OCI-LY3 (cell line): Measurements from ENCODE around the gene PIGX.

Experiments used
- H2AFZ ChIP-seq: fragments of 200-600, 300-600 bp; shearing (Covaris generic); 2 replicates; pipeline ENCODE4 v1.6.0; 2014; ENCODE audit warnings: antibody characterized with exemption, low read depth, low read length
- H3K27ac ChIP-seq: fragments of 200-600, 300-600 bp; sonication (generic); 2 replicates; pipeline ENCODE4 v1.5.1; 2014; ENCODE audit warnings: mild to moderate bottlenecking, low read length, moderate library complexity, mixed read lengths
- H3K27me3 ChIP-seq: fragments of 200-600, 300-600 bp; sonication (generic); 2 replicates; pipeline ENCODE4 v1.6.1; 2014; ENCODE audit warnings: low read depth, low read length, mixed read lengths
- H3K36me3 ChIP-seq: fragments of 200-600, 300-600 bp; sonication (generic); replicated peaks from 2 replicates; pipeline ENCODE3; 2014; ENCODE audit warnings: low read depth, low read length, mixed read lengths
- H3K4me1 ChIP-seq: fragments of 300-600, 200-600 bp; sonication (generic); 2 replicates; pipeline ENCODE4 v1.6.1; 2014; ENCODE audit warnings: low read length, mixed read lengths
- H3K4me2 ChIP-seq: fragments of 200-600, 300-600 bp; sonication (generic); 2 replicates; pipeline ENCODE4 v1.6.1; 2014; ENCODE audit warnings: low read length, mixed read lengths
- H3K4me3 ChIP-seq: fragments of 300-600, 200-600 bp; sonication (generic); 2 replicates; pipeline ENCODE4 v1.5.1; 2014; ENCODE audit warnings: antibody characterized with exemption, mild to moderate bottlenecking, low read length, moderate library complexity
- H3K79me2 ChIP-seq: fragments of 300-600, 200-600 bp; shearing (Covaris generic); 2 replicates; pipeline ENCODE4 v1.6.1; 2014; ENCODE audit warnings: mild to moderate bottlenecking, low read length, mixed read lengths
- H3K9ac ChIP-seq: fragments of 300-600, 200-600 bp; shearing (Covaris generic); 2 replicates; pipeline ENCODE4 v1.6.0; 2014; ENCODE audit warnings: mild to moderate bottlenecking, low read length, moderate library complexity
- H3K9me3 ChIP-seq: fragments of 200-600, 300-600 bp; shearing (Covaris generic); 2 replicates; pipeline ENCODE4 v1.6.1; 2014; ENCODE audit warnings: low read length, mixed read lengths; ENCODE audit not compliant: insufficient read depth
- H4K20me1 ChIP-seq: fragments of 200-600, 300-600 bp; sonication (generic); 2 replicates; pipeline ENCODE4 v1.6.1; 2016; ENCODE audit warnings: low read length, mixed read lengths; ENCODE audit not compliant: insufficient read depth
- CTCF ChIP-seq: fragments of 200-600, 300-600 bp; sonication (generic); IDR thresholded peaks from 2 replicates; pipeline ENCODE4 v1.5.1; 2014; ENCODE audit warnings: antibody characterized with exemption, low read length, low read depth
- EZH2phosphoT487 ChIP-seq: fragments of 200-600 bp; shearing (Covaris generic); IDR thresholded peaks from 2 replicates; pipeline ENCODE4 v1.6.1; 2018; ENCODE audit warnings: antibody characterized with exemption, mixed run types, low read depth

The PIGX gene

GRCh38 chr3:196735751-196736150 is 23.6 kb downstream of the PIGX start:
- no peak overlapping the region for H3K9ac ChIP-seq
- H4K20me1 ChIP-seq = peaks cover 2% of the 10 kb centered on the region; the same call in 1 of the 2 replicates
- TF ChIP-seq EZH2phosphoT487 (no peak), CTCF (no peak)
- peaks cover 10% of the 10 kb centered on the region for H3K79me2 ChIP-seq
- H3K9me3 ChIP-seq = no peaks in the 10 kb centered on the region
- H3K4me1 ChIP-seq = no peaks in the 10 kb centered on the region
- no peaks in the 10 kb centered on the region for H3K27me3 ChIP-seq
- no peak overlapping the region for H3K27ac ChIP-seq
- no peak overlapping the region for H3K4me3 ChIP-seq
- no peak overlapping the region for H2AFZ ChIP-seq
- no peak overlapping the region for H3K4me2 ChIP-seq
- peaks cover 18% of the 10 kb centered on the region for H3K36me3 ChIP-seq

DNA sequence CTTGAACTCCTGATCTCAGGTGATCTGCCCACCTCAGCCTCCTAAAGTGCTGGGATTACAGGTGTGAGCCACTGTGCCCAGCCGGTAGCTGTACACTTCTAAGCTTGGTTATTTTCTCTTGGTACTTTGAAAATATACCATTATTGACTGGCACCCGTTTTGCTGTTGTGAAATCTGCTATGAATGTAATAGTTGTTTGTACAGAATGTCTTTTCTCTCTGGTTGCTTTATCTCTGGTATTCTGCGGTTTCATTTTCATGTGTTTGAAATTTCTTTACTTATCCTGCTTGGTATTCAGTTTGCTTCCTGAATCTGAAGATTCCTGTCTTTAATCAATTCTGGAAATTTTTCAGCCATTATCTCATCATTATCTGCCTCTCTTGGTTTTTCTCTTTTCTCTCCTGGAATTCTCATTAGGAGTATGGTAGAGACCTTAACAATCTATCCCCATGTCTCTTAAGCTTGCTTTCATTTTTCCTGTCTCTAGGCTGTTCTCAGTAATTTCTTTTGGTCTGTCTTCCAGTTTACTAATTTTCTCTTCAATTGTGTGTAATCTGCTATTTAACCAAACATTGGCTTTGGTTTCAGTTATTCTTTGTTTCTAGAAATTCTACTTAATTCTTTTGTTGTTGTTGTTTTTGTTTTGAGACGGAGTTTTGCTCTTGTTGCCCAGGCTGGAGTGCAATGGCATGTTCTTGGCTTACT is 24.6 kb downstream of the PIGX start:
- TF ChIP-seq CTCF = no peak
- TF ChIP-seq EZH2phosphoT487 = no peak
- Histone ChIP-seq H3K4me3 (no peak overlapping the region), H3K9me3 (no peaks in the 10 kb centered on the region)

DNA sequence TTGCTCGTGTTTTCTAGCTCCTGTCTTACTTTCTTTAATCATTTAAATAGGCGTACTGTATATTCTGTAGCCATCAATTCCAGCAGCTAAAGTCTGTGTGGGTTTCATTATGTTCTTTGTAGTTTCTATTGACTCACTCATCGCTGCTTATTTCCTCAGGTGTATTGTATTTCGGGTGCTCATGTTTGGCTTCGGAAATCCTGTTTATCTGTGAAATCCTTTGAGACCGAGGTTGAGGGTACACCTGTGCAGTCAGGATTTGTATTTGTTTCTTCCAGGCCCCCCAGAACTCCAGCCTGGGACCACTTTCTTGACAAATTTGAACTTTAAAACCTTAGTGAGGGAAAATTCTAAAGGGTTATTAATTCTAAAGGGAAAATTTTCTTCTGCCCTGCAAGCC is 25.5 kb downstream of the PIGX start:
- Histone ChIP-seq H3K79me2 (peaks cover 29% of the 10 kb centered on the region), H3K4me3 (no peak overlapping the region), H2AFZ (no peak overlapping the region), H3K27ac (no peak overlapping the region), H3K9ac (no peak overlapping the region), H3K27me3 (no peaks in the 10 kb centered on the region), H3K4me1 (peaks cover 10% of the 10 kb centered on the region), H3K36me3 (peaks cover 16% of the 10 kb centered on the region), H3K4me2 (no peak overlapping the region), H3K9me3 (no peaks in the 10 kb centered on the region), H4K20me1 (peaks cover 21% of the 10 kb centered on the region)
- no peak for TF ChIP-seq CTCF
- TF ChIP-seq EZH2phosphoT487 = no peak

More for the DNA sequence above, 24.6 kb downstream of the PIGX start:
- H3K27ac ChIP-seq = no peak overlapping the region
- H2AFZ ChIP-seq = no peak overlapping the region
- H3K4me2 ChIP-seq = no peak overlapping the region
- H4K20me1 ChIP-seq = peaks cover 12% of the 10 kb centered on the region
- no peak overlapping the region for H3K9ac ChIP-seq
- no peaks in the 10 kb centered on the region for H3K27me3 ChIP-seq
- H3K4me1 ChIP-seq = peaks cover 5% of the 10 kb centered on the region
- peaks cover 16% of the 10 kb centered on the region for H3K36me3 ChIP-seq
- peaks cover 20% of the 10 kb centered on the region for H3K79me2 ChIP-seq

- TF ChIP-seq EZH2phosphoT487 (no peak), CTCF (no peak)
- peaks cover 39% of the 10 kb centered on the region for H4K20me1 ChIP-seq
- H3K9me3 ChIP-seq = no peaks in the 10 kb centered on the region
- H3K27me3 ChIP-seq = no peaks in the 10 kb centered on the region
- peaks cover 12% of the 10 kb centered on the region for H3K36me3 ChIP-seq
- H3K9ac ChIP-seq = peak within 1 kb of the TSS; percentile 95
- peaks cover 15% of the 10 kb centered on the region for H3K4me1 ChIP-seq
- H3K4me2 ChIP-seq = peak within 1 kb of the TSS; percentile 87
- peak within 1 kb of the TSS; percentile 96 for H3K4me3 ChIP-seq
- H3K79me2 ChIP-seq = peaks cover 51% of the 10 kb centered on the region
- peak within 1 kb of the TSS; percentile 86 for H3K27ac ChIP-seq
- H2AFZ ChIP-seq = no peak within 1 kb of the TSS
These were observed 27.7 kb downstream of the PIGX start, which contains the start of gene PAK2 for GRCh38 chr3:196739671-196740480. TSS of gene PAK2 (plus strand) at chr3:196739857. CDS start at chr3:196782647, 42,790 bp downstream.
